ENCODE data around the gene MFSD6L. TPM values are rescaled to one million over a fixed set of nuclear protein-coding genes. Genes with fewer than 3 reads are reported as not detected.

MFSD6L gene
- polyA plus RNA-seq, 1 donor, result 0.46 TPM

- DNase-seq, result no peak
Measured at GRCh38 chr17:8791248-8791909, 7.8 kb downstream of the MFSD6L start.

GRCh38 chr17:8789743-8790142 lies 9.4 kb downstream of the MFSD6L start:
- no peak for DNase-seq

GRCh38 chr17:8788998-8789397 lies 10.2 kb downstream of the MFSD6L start:
- DNase-seq, result no peak

GRCh38 chr17:8785547-8786413 lies 13.4 kb downstream of the MFSD6L start:
- peak; percentile 81 for DNase-seq

- no peak for DNase-seq
Measured at GRCh38 chr17:8782176-8782575, 17.0 kb downstream of the MFSD6L start.

- DNase-seq, result no peak
Measured at GRCh38 chr17:8781776-8782175, 17.4 kb downstream of the MFSD6L start.

GRCh38 chr17:8776881-8777280 lies 22.3 kb downstream of the MFSD6L start:
- no peak for DNase-seq

- peak; percentile 26 for DNase-seq
Measured at GRCh38 chr17:8776248-8776647, 22.9 kb downstream of the MFSD6L start.

- no peak for DNase-seq
Measured at GRCh38 chr17:8766731-8767130, 32.4 kb downstream of the MFSD6L start.

- no peak for DNase-seq
Measured at GRCh38 chr17:8762012-8762411, 37.2 kb downstream of the MFSD6L start.

GRCh38 chr17:8758137-8758596 lies 41.0 kb downstream of the MFSD6L start, which contains the start of gene SPDYE4:
TSS of gene SPDYE4 (minus strand) at chr17:8758546. CDS start at chr17:8758382, 164 bp downstream.
- no peak for DNase-seq

GRCh38 chr17:8757189-8757588 lies 42.0 kb downstream of the MFSD6L start:
- no peak for DNase-seq

- DNase-seq, result no peak
Measured at GRCh38 chr17:8755590-8756255, 43.4 kb downstream of the MFSD6L start.

- no peak for DNase-seq
Measured at GRCh38 chr17:8754890-8755289, 44.3 kb downstream of the MFSD6L start.

- DNase-seq, result no peak
Measured at GRCh38 chr17:8753976-8754440, 45.2 kb downstream of the MFSD6L start.

GRCh38 chr17:8753136-8753975 lies 45.8 kb downstream of the MFSD6L start:
- DNase-seq, result no peak

GRCh38 chr17:8749616-8750015 lies 49.5 kb downstream of the MFSD6L start:
- no peak for DNase-seq

GRCh38 chr17:8747742-8748141 lies 51.4 kb downstream of the MFSD6L start:
- DNase-seq, result no peak

Data from hindlimb muscle (tissue), 1 donor.